Progenitor cell of endocrine pancreas (in vitro differentiated cells): ENCODE results near the gene GDF10. TPM values are rescaled to one million over a fixed set of nuclear protein-coding genes. Genes with fewer than 3 reads are reported as not detected.

Experiments
- DNase-seq: peaks from one replicate; pipeline ENCODE4 v3.0.0; 2021; ENCODE audit warnings: low spot score; ENCODE audit not compliant: unreplicated experiment
- H3K27ac Mint-ChIP-seq: 2 replicates; pipeline ENCODE4 v1.8.0; 2021; ENCODE audit warnings: mild to moderate bottlenecking, moderate library complexity, mixed read lengths
- H3K27me3 Mint-ChIP-seq: 2 replicates; pipeline ENCODE4 v1.8.0; 2021; ENCODE audit warnings: mixed read lengths
- H3K36me3 Mint-ChIP-seq: 2 replicates; pipeline ENCODE4 v1.8.0; 2022; ENCODE audit warnings: mixed read lengths; ENCODE audit not compliant: insufficient read depth
- H3K4me1 Mint-ChIP-seq: 2 replicates; pipeline ENCODE4 v1.8.0; 2021; ENCODE audit warnings: low read depth, mixed read lengths
- H3K4me3 Mint-ChIP-seq: 2 replicates; pipeline ENCODE4 v1.8.0; 2021; ENCODE audit warnings: low read depth, mild to moderate bottlenecking, moderate library complexity, mixed read lengths
- H3K9me3 Mint-ChIP-seq: 2 replicates; pipeline ENCODE4 v1.8.0; 2021; ENCODE audit warnings: low read depth, mixed read lengths
- total RNA-seq: library from RNA; stranded (reverse); gene quantifications from 2 replicates; pipeline ENCODE4 v1.2.1, GENCODE V29; 2021
- TF ChIP-seq, protein P1 (sequence below): fragments of 200-600 bp; sonication (generic); IDR thresholded peaks from one replicate; pipeline ENCODE4 v1.5.0; 2021; ENCODE audit warnings: antibody characterized with exemption, mild to moderate bottlenecking; ENCODE audit not compliant: unreplicated experiment

GDF10 gene
- total RNA-seq, 1 donor from 2014 or later = not detected

DNA sequence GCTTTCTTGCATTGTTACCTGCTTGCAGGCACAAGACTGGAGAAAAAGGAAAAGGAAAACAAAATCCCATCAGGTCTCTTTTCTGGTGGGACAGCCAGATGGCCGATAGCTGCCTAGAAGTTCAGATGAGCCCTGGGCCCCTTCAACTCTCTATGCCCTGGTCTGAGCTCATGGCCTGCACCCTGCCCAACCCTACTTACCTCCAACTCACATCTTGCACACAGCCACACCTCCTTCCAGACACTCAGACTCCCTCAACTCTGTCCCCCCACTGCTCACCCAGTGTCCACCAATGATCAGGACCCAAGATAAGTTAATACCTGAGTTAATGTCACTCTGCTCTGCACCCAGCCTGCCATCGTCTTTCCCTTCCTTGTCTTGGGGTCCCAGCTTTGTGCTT, 59.1 kb downstream of the GDF10 start:
- DNase-seq = no peak
- Mint-ChIP-seq H3K9me3 (no peaks in the 10 kb centered on the region), H3K4me1 (peaks cover under 1% of the 10 kb centered on the region), H3K4me3 (no peak overlapping the region), H3K36me3 (no peaks in the 10 kb centered on the region), H3K27me3 (peaks cover under 1% of the 10 kb centered on the region), H3K27ac (no peak overlapping the region)
- TF ChIP-seq, protein P1, sequence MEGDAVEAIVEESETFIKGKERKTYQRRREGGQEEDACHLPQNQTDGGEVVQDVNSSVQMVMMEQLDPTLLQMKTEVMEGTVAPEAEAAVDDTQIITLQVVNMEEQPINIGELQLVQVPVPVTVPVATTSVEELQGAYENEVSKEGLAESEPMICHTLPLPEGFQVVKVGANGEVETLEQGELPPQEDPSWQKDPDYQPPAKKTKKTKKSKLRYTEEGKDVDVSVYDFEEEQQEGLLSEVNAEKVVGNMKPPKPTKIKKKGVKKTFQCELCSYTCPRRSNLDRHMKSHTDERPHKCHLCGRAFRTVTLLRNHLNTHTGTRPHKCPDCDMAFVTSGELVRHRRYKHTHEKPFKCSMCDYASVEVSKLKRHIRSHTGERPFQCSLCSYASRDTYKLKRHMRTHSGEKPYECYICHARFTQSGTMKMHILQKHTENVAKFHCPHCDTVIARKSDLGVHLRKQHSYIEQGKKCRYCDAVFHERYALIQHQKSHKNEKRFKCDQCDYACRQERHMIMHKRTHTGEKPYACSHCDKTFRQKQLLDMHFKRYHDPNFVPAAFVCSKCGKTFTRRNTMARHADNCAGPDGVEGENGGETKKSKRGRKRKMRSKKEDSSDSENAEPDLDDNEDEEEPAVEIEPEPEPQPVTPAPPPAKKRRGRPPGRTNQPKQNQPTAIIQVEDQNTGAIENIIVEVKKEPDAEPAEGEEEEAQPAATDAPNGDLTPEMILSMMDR = no peak

DNA sequence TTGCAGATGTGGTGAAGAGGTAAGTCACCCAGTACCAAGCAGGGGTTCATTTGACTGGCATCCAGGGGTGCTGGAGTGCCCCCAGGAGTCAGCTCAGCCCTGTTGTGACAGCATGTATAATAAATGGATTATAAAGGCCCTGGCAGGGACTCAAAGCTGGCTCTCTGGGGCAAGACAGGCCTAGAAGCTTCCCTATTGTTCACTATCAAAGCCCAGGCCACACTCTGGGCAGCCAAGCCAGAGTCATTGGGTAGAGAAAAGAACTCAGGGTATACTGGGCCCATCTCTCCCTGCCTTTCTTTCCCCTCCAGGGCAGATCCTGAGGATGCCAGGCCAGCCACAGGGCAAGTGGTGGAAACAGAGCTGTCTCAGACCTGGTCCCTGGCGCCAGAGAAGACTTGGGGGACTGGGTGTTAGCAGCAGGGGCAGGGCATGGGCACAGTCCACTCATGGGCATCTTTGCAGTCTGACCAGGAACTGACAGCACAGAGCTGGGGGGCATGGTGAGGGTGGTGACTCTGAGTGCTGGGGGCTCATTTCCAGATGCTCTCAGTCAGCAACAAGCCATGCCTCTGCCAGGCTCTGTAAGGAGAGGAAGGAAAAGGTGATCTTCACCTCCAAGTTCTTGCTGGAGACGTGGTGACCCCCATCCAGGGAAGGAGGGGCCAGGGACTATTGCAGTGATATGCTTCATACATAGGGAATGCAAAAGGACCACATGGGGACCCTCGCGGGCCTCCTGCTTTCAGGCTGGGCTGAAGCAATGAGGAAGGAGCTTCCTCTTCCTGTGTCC, 59.8 kb downstream of the GDF10 start:
- Mint-ChIP-seq H3K27ac (no peak overlapping the region), H3K36me3 (no peaks in the 10 kb centered on the region), H3K4me3 (no peak overlapping the region), H3K4me1 (peaks cover 3% of the 10 kb centered on the region), H3K9me3 (no peaks in the 10 kb centered on the region), H3K27me3 (peaks cover 3% of the 10 kb centered on the region)
- DNase-seq = no peak
- TF ChIP-seq, protein P1 = no peak

DNA sequence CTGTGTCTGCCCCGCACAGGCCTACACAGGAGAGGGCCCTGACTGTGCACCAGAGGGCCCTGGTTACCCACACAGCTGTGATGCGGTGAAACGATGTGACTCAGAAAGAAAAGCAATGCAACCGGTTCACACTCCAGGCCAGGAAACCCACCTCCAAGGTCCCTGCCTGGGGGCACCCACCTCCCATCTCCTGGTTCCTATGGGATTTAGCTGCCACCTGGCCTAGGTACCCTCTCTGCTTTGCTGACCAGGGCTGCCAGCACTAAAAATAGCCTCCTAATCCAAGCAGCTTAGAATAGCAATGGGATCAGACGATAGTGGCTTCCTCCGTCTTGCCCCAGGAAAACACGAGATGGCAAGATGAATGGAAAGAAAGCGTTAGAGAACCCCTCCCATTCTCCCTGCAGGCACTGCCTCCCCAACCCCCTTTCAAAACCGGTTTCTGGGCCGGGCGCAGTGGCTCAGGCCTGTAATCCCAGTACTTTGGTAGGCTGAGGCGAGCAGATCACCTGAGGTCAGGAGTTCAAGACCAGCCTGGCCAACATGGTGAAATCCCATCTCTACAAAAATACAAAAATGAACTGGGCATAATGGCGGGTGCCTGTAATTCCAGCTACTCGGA, 60.5 kb downstream of the GDF10 start:
- no peak overlapping the region for H3K4me3 Mint-ChIP-seq
- no peaks in the 10 kb centered on the region for H3K36me3 Mint-ChIP-seq
- H3K9me3 Mint-ChIP-seq = no peaks in the 10 kb centered on the region
- no peak for DNase-seq
- peaks cover 3% of the 10 kb centered on the region for H3K4me1 Mint-ChIP-seq
- H3K27ac Mint-ChIP-seq = no peak overlapping the region
- TF ChIP-seq, protein P1 = no peak
- H3K27me3 Mint-ChIP-seq = peaks cover 10% of the 10 kb centered on the region

DNA sequence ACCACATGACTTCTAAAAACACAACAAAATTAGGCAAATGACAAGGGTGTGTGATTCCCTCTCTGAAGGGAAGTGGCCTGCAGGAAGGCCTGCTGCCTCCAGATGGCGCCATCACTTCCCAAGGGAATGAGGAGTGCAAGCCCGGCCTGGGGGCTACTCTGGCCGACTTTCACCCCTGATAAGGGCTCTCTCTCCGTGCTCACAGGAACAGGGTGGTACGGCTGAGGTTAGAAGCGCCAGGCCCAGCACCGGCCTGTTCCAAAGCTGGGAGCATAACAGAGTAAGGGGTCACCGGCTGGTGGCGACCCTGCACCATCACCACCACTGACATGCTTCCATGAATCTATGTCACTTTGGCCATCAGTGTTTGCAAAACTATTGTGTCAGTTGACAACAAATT, 61.3 kb downstream of the GDF10 start:
- TF ChIP-seq, protein P1 = peak; percentile 90
- peaks cover 16% of the 10 kb centered on the region for H3K27me3 Mint-ChIP-seq
- no peaks in the 10 kb centered on the region for H3K9me3 Mint-ChIP-seq
- H3K4me1 Mint-ChIP-seq = peaks cover 3% of the 10 kb centered on the region
- no peak overlapping the region for H3K4me3 Mint-ChIP-seq
- H3K36me3 Mint-ChIP-seq = no peaks in the 10 kb centered on the region
- peak; percentile 45 for DNase-seq
- H3K27ac Mint-ChIP-seq = no peak overlapping the region

DNA sequence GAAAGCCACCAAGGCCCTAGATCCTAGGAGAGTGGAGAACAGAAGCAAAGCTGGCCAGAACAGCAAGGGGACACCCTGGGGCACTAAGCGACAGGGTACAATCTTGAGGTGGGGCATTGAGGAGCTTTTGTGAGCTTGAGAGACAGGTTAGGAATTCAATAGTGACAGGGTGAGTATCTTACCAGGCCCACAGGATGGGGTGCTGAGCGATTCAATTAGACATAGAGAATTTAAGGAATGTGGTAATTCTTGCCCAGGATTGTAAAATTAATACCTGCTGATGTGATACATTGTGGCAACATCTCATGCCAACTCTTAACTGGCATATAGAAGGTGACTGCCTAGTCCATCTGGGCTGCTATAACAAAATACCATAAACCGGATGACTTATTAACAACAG, 62.2 kb downstream of the GDF10 start:
- DNase-seq = no peak
- peaks cover 3% of the 10 kb centered on the region for H3K4me1 Mint-ChIP-seq
- TF ChIP-seq, protein P1 = no peak
- H3K27ac Mint-ChIP-seq = no peak overlapping the region
- no peaks in the 10 kb centered on the region for H3K9me3 Mint-ChIP-seq
- no peak overlapping the region for H3K4me3 Mint-ChIP-seq
- peaks cover 20% of the 10 kb centered on the region for H3K27me3 Mint-ChIP-seq
- H3K36me3 Mint-ChIP-seq = no peaks in the 10 kb centered on the region

Other genes with a start within 250 kb of the GDF10 start
- not detected in 2 replicates for gene GDF2, start 22.3 kb downstream of the GDF10 start, total RNA-seq
- 0.10 TPM in 1 of 2 replicates, not detected in the other for gene RBP3, start 48.2 kb downstream of the GDF10 start, total RNA-seq
- gene ZNF488, start 84.1 kb downstream of the GDF10 start, total RNA-seq = 1.0 and 1.4 TPM in 2 replicates
- not detected in 2 replicates for gene ANXA8, start 183.9 kb downstream of the GDF10 start, total RNA-seq
- gene FAM25G, start 191.5 kb downstream of the GDF10 start, total RNA-seq = not detected in 2 replicates
- gene AGAP9, start 223.4 kb downstream of the GDF10 start, total RNA-seq = 20.3 and 21.7 TPM in 2 replicates